Measurements from ENCODE around the gene SHTN1. TPM values are rescaled to one million over a fixed set of nuclear protein-coding genes. Genes with fewer than 3 reads are reported as not detected.

The SHTN1 gene
- total and polyA plus RNA-seq, 2 of the 4 experiments (the other 2 are of a cell fraction) = 0.54 to 2.3 TPM

DNA sequence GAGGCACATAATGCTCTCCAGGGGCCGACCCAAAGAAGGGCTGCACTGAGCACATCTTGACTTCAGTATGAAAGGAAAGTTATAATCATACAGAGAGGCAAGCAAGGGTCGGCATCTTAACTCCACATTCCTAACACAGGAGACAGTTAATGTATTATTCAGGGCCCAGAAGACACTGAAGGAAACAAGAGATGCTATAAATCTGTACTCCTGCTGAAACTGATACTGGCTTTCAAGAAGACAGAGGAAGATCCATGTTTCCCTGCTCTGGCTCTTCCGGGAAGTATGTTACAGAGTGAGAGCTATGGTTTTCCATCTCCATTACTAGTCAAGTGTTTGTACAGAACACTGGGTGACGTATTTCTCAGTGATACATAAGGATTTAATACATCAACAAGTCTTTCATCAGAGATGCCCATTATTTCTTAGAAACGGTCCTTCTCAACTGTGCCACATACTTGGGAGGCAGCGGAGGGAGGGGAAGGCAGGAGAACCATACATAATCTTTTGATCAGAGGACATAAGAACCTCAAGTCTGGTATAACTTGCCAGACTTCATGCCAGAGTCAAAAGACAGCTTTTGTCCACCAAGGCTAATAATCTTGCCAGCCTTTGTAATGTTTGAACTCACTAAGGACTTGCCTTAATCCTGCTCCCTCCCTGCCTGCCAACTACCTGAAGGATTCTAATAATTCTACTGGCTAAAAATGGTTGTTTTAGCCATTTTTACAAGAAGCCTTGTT is 97.6 kb downstream of the SHTN1 start:
- Histone ChIP-seq H2BK5ac (ENCODE audit: low read depth, low read length, poor library complexity, severe bottlenecking) (no peak overlapping the region), H2AK9ac (replicated peaks; ENCODE audit: low read depth, low read length, poor library complexity) (no peak overlapping the region), H3K27ac (ENCODE audit: insufficient read depth, low read length) (no peak overlapping the region), H3K23ac (ENCODE audit: low read depth, low read length) (no peak overlapping the region), H3K27me3 (ENCODE audit: control insufficient read depth, insufficient read depth, low read length) (no peaks in the 10 kb centered on the region), H2BK20ac (ENCODE audit: low read depth, low read length) (no peak overlapping the region), H3K56ac (ENCODE audit: extremely low read depth, insufficient read depth, low read length) (no peak overlapping the region), H3K9ac (ENCODE audit: low read depth, low read length) (no peak overlapping the region), H4K91ac (ENCODE audit: insufficient read depth, low read depth, low read length) (no peak overlapping the region), H2BK15ac (ENCODE audit: low read depth, low read length) (no peak overlapping the region), H3K9me3 (ENCODE audit: control insufficient read depth, insufficient read depth, low read length) (no peaks in the 10 kb centered on the region), H3K79me1 (ENCODE audit: low read depth in 1 of 2, low read length in 2 of 2) (no peaks in the 10 kb centered on the region), H3K14ac (replicated peaks; ENCODE audit: low read depth, low read length) (no peak overlapping the region), H2AK5ac (ENCODE audit: low read depth, low read length) (no peak overlapping the region), H3K18ac (ENCODE audit: low read depth, low read length) (no peak overlapping the region), H3K4ac (ENCODE audit: low read depth, low read length) (no peak overlapping the region), H4K5ac (ENCODE audit: low read depth, low read length) (no peak overlapping the region), H3K4me3 (ENCODE audit: insufficient read depth, low read depth, low read length) (no peak overlapping the region), H3K4me2 (ENCODE audit: low read depth, low read length) (no peak overlapping the region), H3K4me1 (ENCODE audit: control insufficient read depth, insufficient read depth, low read length) (no peaks in the 10 kb centered on the region), H4K8ac (ENCODE audit: low read depth in 2 of 2, low read length in 2 of 2) (no peak overlapping the region), H3K36me3 (ENCODE audit: control insufficient read depth, insufficient read depth, low read length) (no peaks in the 10 kb centered on the region), H4K20me1 (ENCODE audit: insufficient read depth, low read length) (no peaks in the 10 kb centered on the region), H2BK120ac (ENCODE audit: low read depth, low read length) (no peak overlapping the region), H2AFZ (replicated peaks; ENCODE audit: low read length, poor library complexity) (no peak overlapping the region), H3K9me1 (ENCODE audit: insufficient read depth, low read length) (no peaks in the 10 kb centered on the region)
- DNase-seq (no peak), ATAC-seq (ENCODE audit: low read depth) (no peak)
- no CpG with 5 or more reads among the region's 6 CpGs for WGBS, 2 experiments (ENCODE audit: extremely low coverage in 2 of 2, insufficient read length in 1 of 2)
- intact Hi-C loops (cut with micrococcal nuclease) = no loop called here
- ChIA-PET CTCF (no interaction called here), POLR2A (ENCODE audit: unreplicated experiment) (no interaction called here)
- dilution Hi-C loops (cut with HindIII; ENCODE audit: low sequenced_read_pairs, unreplicated experiment) = no loop called here
- no peak for TF ChIP-seq SMC3 (IDR thresholded peaks at IDR 0.05; ENCODE audit: low read depth, low read length)
- TF ChIP-seq FOS (IDR thresholded peaks at IDR 0.05; ENCODE audit: low read depth, low read length) = no peak
- no peak for TF ChIP-seq POLR2A (IDR thresholded peaks at IDR 0.05; ENCODE audit: low read depth, low read length)
- no peak for TF ChIP-seq RFX5 (IDR thresholded peaks at IDR 0.05; ENCODE audit: low read depth, low read length)
- TF ChIP-seq RCOR1 (IDR thresholded peaks at IDR 0.05; ENCODE audit: insufficient replicate concordance, low read length) = no peak
- no peak for TF ChIP-seq CHD1 (IDR thresholded peaks at IDR 0.05; ENCODE audit: low read depth, low read length)
- no peak for TF ChIP-seq BHLHE40 (IDR thresholded peaks at IDR 0.05; ENCODE audit: low read depth, low read length)
- TF ChIP-seq MAFK (IDR thresholded peaks at IDR 0.05; ENCODE audit: low read depth, low read length) = no peak
- TF ChIP-seq CTCF (conservative IDR thresholded peaks at IDR 0.05; ENCODE audit: low read depth, low read length) = no peak
- TF ChIP-seq NFE2L2 (IDR thresholded peaks at IDR 0.05; ENCODE audit: low read depth, low read length) = no peak
- TF ChIP-seq CEBPB (IDR thresholded peaks at IDR 0.05; ENCODE audit: low read depth, low read length) = no peak
- TF ChIP-seq RAD21 (IDR thresholded peaks at IDR 0.05; ENCODE audit: low read length) = no peak
- TF ChIP-seq MXI1 (IDR thresholded peaks at IDR 0.05; ENCODE audit: borderline replicate concordance, low read depth, low read length) = no peak
- no peak for TF ChIP-seq USF2 (IDR thresholded peaks at IDR 0.05; ENCODE audit: low read depth, low read length)
- no TSS peak for BruUV-seq (replicated peaks)
- in situ Hi-C loops (cut with MboI; ENCODE audit: low sequenced_read_pairs) = no loop called here
